ENCODE measurements around the gene GJD2.

Gene GJD2

GRCh38 chr15:34754674-34755418 is at the start of gene GJD2:
TSS of gene GJD2 (minus strand) at chr15:34754998. CDS start at chr15:34754488, 510 bp downstream.
- DNase-seq, result peak in 1 of 2 experiments; percentile 18

- DNase-seq, result no peak
Measured at GRCh38 chr15:34804113-34804512, 49.3 kb upstream of the GJD2 start.

GRCh38 chr15:34802803-34803750 is 48.3 kb upstream of the GJD2 start:
- DNase-seq, result no peak

- DNase-seq, result no peak
Measured at GRCh38 chr15:34802371-34802770, 47.6 kb upstream of the GJD2 start.

GRCh38 chr15:34799149-34800101 is 44.6 kb upstream of the GJD2 start:
- peak; percentile 44 to 61 for DNase-seq

- no peak for DNase-seq
Measured at GRCh38 chr15:34796847-34797435, 42.1 kb upstream of the GJD2 start.

- DNase-seq, result no peak
Measured at GRCh38 chr15:34795267-34796081, 40.7 kb upstream of the GJD2 start, which contains the start of gene ACTC1. TSS of gene ACTC1 (minus strand) at chr15:34795549. CDS start at chr15:34794808, 741 bp downstream.

GRCh38 chr15:34794590-34795206 is 39.9 kb upstream of the GJD2 start:
- no peak for DNase-seq

- no peak for DNase-seq
Measured at GRCh38 chr15:34793901-34794300, 39.1 kb upstream of the GJD2 start.

- DNase-seq, result no peak
Measured at GRCh38 chr15:34793071-34793470, 38.3 kb upstream of the GJD2 start.

- no peak for DNase-seq
Measured at GRCh38 chr15:34791701-34792100, 36.9 kb upstream of the GJD2 start.

GRCh38 chr15:34790121-34790520 is 35.3 kb upstream of the GJD2 start:
- no peak for DNase-seq

- no peak for DNase-seq
Measured at GRCh38 chr15:34789326-34789725, 34.5 kb upstream of the GJD2 start.

GRCh38 chr15:34786206-34786605 is 31.4 kb upstream of the GJD2 start:
- DNase-seq, result no peak

- no peak for DNase-seq
Measured at GRCh38 chr15:34783991-34784390, 29.2 kb upstream of the GJD2 start.

GRCh38 chr15:34783431-34783830 is 28.6 kb upstream of the GJD2 start:
- no peak for DNase-seq

- DNase-seq, result no peak
Measured at GRCh38 chr15:34782901-34783300, 28.1 kb upstream of the GJD2 start.

- no peak for DNase-seq
Measured at GRCh38 chr15:34780725-34781124, 25.9 kb upstream of the GJD2 start.

- no peak for DNase-seq
Measured at GRCh38 chr15:34776606-34777105, 21.9 kb upstream of the GJD2 start.

GRCh38 chr15:34773917-34774316 is 19.1 kb upstream of the GJD2 start:
- DNase-seq, result no peak

- DNase-seq, result peak in 1 of 2 experiments; percentile 13
Measured at GRCh38 chr15:34773013-34773412, 18.2 kb upstream of the GJD2 start.
